GM11168 (cell line): ENCODE results near the gene CEP68.
"Not testable (repeated sequence)": the region's sequence is repeated elsewhere in the genome, so short reads cannot be mapped to it uniquely, and the experiment has no call there.

Experiments
- in situ Hi-C: fragments of 300-500 bp; cut with MboI; formaldehyde crosslinking; loops from one replicate; pipeline ENCODE4 v1.12.0; 2022; ENCODE audit warnings: low sequenced_read_pairs; ENCODE audit not compliant: unreplicated experiment

CEP68 gene

GRCh38 chr2:65116645-65117044 is 60.4 kb downstream of the CEP68 start:
- in situ Hi-C loops = no loop called here

- in situ Hi-C loops = no loop called here
Measured at GRCh38 chr2:65120990-65121693, 64.9 kb downstream of the CEP68 start.

- in situ Hi-C loops = no loop called here
Measured at GRCh38 chr2:65122313-65122712, 66.1 kb downstream of the CEP68 start.

GRCh38 chr2:65125457-65125856 is 69.2 kb downstream of the CEP68 start:
- in situ Hi-C loops = not testable (repeated sequence)

- in situ Hi-C loops = no loop called here
Measured at GRCh38 chr2:65128297-65129190, 72.3 kb downstream of the CEP68 start.

GRCh38 chr2:65129286-65129825 is 73.1 kb downstream of the CEP68 start:
- in situ Hi-C loops = no loop called here

GRCh38 chr2:65129826-65130663 is 73.8 kb downstream of the CEP68 start, which contains the start of gene RAB1A:
RAB1A (minus strand) TSS chr2:65130106; CDS start chr2:65129915, 191 bp downstream.
- in situ Hi-C loops = no loop called here

- in situ Hi-C loops = no loop called here
Measured at GRCh38 chr2:65130664-65131175, 74.5 kb downstream of the CEP68 start.

- in situ Hi-C loops = not testable (repeated sequence)
Measured at GRCh38 chr2:65132930-65133329, 76.7 kb downstream of the CEP68 start.

- in situ Hi-C loops = no loop called here
Measured at GRCh38 chr2:65133626-65134025, 77.4 kb downstream of the CEP68 start.

GRCh38 chr2:65134158-65134557 is 77.9 kb downstream of the CEP68 start:
- in situ Hi-C loops = no loop called here

- in situ Hi-C loops = no loop called here
Measured at GRCh38 chr2:65136253-65136652, 80.0 kb downstream of the CEP68 start.
